ENCODE data around the gene NGLY1.

The NGLY1 gene

GRCh38 chr3:25784971-25785370, 1.7 kb upstream of the NGLY1 start:
- no peak for DNase-seq (ENCODE audit: low read depth)

- DNase-seq (ENCODE audit: low read depth): peak; percentile 4
Observed at GRCh38 chr3:25783661-25784512, 644 bp upstream of the NGLY1 start.

- DNase-seq (ENCODE audit: low read depth): no peak
Observed at GRCh38 chr3:25782636-25782937, 656 bp downstream of the NGLY1 start.

- no peak for DNase-seq (ENCODE audit: low read depth)
Observed at GRCh38 chr3:25781758-25782594, 1.3 kb downstream of the NGLY1 start.

GRCh38 chr3:25781145-25781757, 2.0 kb downstream of the NGLY1 start:
- DNase-seq (ENCODE audit: low read depth): no peak

- DNase-seq (ENCODE audit: low read depth): no peak
Observed at GRCh38 chr3:25780618-25781017, 2.6 kb downstream of the NGLY1 start.

- no peak for DNase-seq (ENCODE audit: low read depth)
Observed at GRCh38 chr3:25775936-25776335, 7.3 kb downstream of the NGLY1 start.

- DNase-seq (ENCODE audit: low read depth): no peak
Observed at GRCh38 chr3:25768851-25769250, 14.4 kb downstream of the NGLY1 start.

GRCh38 chr3:25751725-25752124, 31.5 kb downstream of the NGLY1 start:
- no peak for DNase-seq (ENCODE audit: low read depth)

- DNase-seq (ENCODE audit: low read depth): no peak
Observed at GRCh38 chr3:25751048-25751447, 32.2 kb downstream of the NGLY1 start.

- no peak for DNase-seq (ENCODE audit: low read depth)
Observed at GRCh38 chr3:25749031-25749581, 34.1 kb downstream of the NGLY1 start.

GRCh38 chr3:25748189-25748588, 35.1 kb downstream of the NGLY1 start:
- DNase-seq (ENCODE audit: low read depth): no peak

- no peak for DNase-seq (ENCODE audit: low read depth)
Observed at GRCh38 chr3:25747033-25747432, 36.2 kb downstream of the NGLY1 start.

- no peak for DNase-seq (ENCODE audit: low read depth)
Observed at GRCh38 chr3:25744470-25744869, 38.8 kb downstream of the NGLY1 start.

- no peak for DNase-seq (ENCODE audit: low read depth)
Observed at GRCh38 chr3:25728101-25728500, 55.1 kb downstream of the NGLY1 start.

- DNase-seq (ENCODE audit: low read depth): no peak
Observed at GRCh38 chr3:25727316-25727715, 55.9 kb downstream of the NGLY1 start.

GRCh38 chr3:25725810-25726209, 57.4 kb downstream of the NGLY1 start:
- no peak for DNase-seq (ENCODE audit: low read depth)

GRCh38 chr3:25724948-25725645, 58.1 kb downstream of the NGLY1 start:
- DNase-seq (ENCODE audit: low read depth): no peak

GRCh38 chr3:25723802-25724201, 59.4 kb downstream of the NGLY1 start:
- DNase-seq (ENCODE audit: low read depth): no peak

GRCh38 chr3:25719321-25719720, 63.9 kb downstream of the NGLY1 start:
- DNase-seq (ENCODE audit: low read depth): no peak

- DNase-seq (ENCODE audit: low read depth): no peak
Observed at GRCh38 chr3:25713341-25713985, 69.8 kb downstream of the NGLY1 start.

GRCh38 chr3:25711090-25711489, 72.2 kb downstream of the NGLY1 start:
- no peak for DNase-seq (ENCODE audit: low read depth)

All from stimulated activated CD8-positive, alpha-beta memory T cell treated with anti-CD3 and anti-CD28 coated beads, Interleukin-15, amount 100 ng/mL, for 24 hours (primary cell).